Measurements from ENCODE around the gene TBX10. TPM values are rescaled to one million over a fixed set of nuclear protein-coding genes. Genes with fewer than 3 reads are reported as not detected.
"Not testable (repeated sequence)": the region's sequence is repeated elsewhere in the genome, so short reads cannot be mapped to it uniquely, and the experiment has no call there.

Gene TBX10
- not detected for total RNA-seq

DNA sequence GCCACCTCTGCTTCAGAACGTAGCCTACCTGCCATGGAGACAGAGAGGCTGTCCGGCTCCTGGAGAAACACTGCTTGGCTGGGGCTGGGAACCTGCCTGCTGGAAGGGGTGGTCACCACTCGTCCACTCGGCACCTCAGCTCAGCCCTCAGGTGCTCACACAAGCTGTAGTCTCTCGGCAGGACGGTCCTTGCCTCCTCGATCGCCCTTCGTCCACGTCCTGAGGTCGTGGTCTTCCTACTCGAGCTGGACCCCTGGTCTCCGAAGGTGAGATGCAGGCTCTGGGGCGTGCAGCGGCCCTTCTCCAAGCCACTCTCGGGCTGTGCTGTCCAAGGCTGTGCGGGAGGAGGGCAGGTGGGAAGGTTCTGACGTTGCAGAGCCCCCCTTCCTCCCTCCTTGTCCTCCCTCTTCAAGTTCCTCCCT, at the start of gene TBX10:
Gene TBX10 (minus strand): TSS at position 326 of the 422 bp plus-strand sequence. CDS start 291 bp downstream, at position 35.
- DNase-seq (ENCODE audit: low spot score in 2 of 2) (no peak), ATAC-seq (no peak)
- Mint-ChIP-seq H3K9me3 (no peaks in the 10 kb centered on the region), H3K27ac (no peak within 1 kb of the TSS), H3K36me3 (no peaks in the 10 kb centered on the region)

DNA sequence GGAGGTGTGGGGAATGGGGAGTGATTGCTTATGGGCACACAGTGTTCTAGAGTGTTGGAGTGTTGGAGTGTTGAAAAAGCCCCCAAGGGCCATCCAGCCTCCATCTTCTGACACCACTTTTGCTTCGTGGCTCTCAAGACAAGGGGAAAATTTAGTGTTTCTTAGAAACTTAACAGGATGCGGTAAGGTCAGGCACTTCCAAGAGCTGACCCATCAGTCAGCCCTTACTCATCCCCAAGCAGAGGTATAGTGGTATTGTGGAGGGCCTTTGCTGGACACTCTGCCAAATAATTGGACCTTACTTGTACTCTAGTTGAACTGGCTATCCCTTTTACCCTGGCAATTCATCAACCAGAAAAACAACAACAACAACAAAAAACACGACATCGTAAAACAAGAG, 49.6 kb upstream of the TBX10 start:
- DNase-seq (ENCODE audit: low spot score in 2 of 2): no peak
- Mint-ChIP-seq H3K9me3 (no peaks in the 10 kb centered on the region), H3K27ac (no peak overlapping the region), H3K36me3 (no peaks in the 10 kb centered on the region)
- ATAC-seq: peak in 1 of 2 donors; percentile 39

DNA sequence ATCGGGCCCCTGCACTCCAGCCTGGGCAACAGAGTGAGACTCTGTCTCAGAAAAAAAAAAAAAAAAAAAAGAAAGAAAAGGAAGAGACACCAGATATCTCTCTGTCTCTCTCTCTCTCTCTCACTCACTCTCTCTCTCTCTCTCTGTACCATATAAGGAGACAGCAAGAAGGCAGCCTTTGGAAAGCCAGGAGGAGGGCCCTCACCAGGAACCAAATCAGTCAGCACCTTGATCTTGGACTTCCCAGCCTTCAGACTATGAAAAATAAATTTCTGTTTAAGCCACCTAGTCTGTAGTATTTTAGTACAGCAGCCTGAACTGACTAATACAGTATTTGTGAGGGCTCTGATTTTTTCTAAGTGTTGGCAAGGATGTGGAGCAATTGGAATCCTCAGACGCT, 48.4 kb upstream of the TBX10 start:
- ATAC-seq (peak in 1 of 2 donors; percentile 64), DNase-seq (ENCODE audit: low spot score in 2 of 2) (no peak)
- Mint-ChIP-seq H3K27ac (no peak overlapping the region), H3K36me3 (no peaks in the 10 kb centered on the region), H3K9me3 (no peaks in the 10 kb centered on the region)

DNA sequence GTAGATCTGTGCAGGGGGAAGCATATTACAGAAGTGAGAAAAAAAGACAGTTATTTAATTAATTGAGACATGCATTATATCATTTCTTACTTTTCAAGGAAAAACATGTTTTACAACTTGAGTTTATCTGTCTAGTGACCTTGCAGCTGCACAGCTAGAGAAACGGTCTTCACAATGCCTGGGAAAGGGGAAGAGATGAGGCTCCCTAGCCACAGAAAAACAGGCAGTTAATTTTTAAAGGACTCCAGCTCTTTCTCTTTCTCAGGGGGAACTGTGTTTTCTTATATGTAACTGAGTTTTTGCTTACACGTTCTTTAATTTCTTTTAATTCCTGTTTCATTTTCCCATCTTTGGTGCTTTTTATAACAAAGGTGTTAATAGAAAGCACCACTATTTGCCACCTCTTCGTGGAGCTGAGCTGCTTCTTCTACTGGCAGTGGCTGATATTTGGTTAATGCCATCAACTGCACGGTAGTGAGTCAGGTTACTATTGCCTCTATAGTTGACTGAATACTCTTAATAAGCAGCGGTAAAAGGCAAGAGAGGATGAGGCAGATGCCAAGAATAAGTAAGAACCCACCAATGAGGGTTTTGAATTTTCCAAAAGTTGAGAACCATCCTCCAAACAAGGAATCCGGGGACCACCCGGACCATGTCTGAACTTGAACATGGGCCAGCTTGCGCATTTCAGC, 46.2 kb upstream of the TBX10 start:
- not testable (repeated sequence) for H3K27ac Mint-ChIP-seq; H3K9me3 Mint-ChIP-seq; ATAC-seq; DNase-seq (ENCODE audit: low spot score in 2 of 2); H3K36me3 Mint-ChIP-seq

DNA sequence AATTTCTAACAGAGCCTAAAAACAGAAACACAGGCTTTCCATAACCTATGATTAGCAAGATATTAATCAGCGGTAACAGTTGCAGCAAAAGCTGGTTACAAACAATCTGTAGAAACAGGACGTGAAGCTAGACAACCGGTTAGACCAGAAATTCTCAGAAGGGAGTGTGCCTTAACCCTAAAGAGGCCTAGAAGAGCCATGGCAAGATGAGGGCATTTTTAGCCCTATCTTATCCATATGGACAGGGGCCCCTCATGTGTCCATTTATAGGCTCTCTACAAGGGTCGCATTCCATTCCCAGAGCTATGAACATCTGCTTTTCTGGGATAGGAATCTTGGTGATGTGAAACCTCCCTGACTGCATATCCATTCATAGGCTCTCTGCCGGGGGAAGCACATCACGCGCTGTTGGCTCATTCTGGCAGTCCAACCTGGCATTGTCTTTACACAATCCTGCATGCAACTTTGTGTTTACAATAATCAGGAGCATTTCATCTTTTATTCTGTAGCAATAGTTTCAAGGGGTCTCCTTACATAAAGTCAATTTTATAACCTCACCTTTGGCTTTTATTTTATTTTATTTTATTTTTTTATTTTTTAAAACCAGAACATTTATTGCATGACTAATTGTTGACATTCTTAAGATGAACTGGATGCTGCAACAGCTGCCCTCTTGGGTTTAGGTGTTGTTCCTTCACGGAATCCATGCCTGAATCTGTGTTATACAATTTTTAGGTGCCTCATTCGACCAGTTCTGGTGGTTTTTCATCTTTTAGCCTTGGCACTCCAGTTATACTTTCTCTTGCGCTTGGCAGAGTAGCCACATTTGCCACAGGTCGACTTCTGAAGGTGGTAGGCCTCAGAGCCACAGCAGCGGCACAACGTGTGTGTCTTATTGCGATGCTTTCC, 42.8 kb upstream of the TBX10 start:
- H3K9me3 Mint-ChIP-seq, H3K27ac Mint-ChIP-seq, ATAC-seq: not testable (repeated sequence)

DNA sequence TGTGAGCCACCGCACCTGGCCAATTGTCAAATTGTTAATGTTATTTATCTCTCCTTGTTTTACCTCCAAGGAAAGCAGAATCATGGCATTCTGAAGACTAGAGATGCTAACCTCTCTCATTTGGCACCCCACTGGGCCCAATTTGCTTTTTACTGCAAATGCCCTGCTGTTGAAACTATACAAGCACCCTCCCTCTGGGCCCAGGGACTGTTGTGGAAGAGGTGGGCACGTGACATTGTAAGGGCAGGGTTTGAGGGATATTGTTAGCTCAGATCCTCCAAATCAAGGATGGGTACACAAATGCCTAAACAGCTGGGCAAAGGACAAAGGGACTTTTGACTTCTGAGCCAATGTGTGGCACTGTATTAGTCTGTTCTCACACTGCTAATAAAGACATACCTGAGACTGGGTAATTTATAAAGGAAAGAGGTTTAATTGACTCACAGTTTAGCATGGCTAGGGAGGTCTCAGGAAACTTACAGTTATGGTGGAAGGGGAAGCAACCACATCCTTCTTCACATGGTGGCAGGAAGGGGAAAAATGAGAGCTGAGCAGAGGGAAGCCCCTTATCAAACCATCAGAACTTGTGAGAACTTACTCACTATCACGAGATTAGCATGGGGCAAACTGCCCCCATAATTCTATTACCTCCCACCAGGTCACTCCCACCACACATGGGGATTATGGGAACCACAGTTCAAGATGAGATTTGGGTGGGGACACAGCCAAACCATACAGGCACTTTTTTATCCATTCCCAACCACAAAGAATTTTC, 41.3 kb upstream of the TBX10 start:
- no peak overlapping the region for H3K27ac Mint-ChIP-seq
- DNase-seq (ENCODE audit: low spot score in 2 of 2) (no peak), ATAC-seq (no peak)
- H3K9me3 Mint-ChIP-seq: peaks cover 0 to 9% of the 10 kb centered on the region in 2 donors
- peaks cover 0 to 5% of the 10 kb centered on the region in 2 donors for H3K36me3 Mint-ChIP-seq

More for the DNA sequence above, 42.8 kb upstream of the TBX10 start:
- not testable (repeated sequence) for DNase-seq (ENCODE audit: low spot score in 2 of 2); H3K36me3 Mint-ChIP-seq

DNA sequence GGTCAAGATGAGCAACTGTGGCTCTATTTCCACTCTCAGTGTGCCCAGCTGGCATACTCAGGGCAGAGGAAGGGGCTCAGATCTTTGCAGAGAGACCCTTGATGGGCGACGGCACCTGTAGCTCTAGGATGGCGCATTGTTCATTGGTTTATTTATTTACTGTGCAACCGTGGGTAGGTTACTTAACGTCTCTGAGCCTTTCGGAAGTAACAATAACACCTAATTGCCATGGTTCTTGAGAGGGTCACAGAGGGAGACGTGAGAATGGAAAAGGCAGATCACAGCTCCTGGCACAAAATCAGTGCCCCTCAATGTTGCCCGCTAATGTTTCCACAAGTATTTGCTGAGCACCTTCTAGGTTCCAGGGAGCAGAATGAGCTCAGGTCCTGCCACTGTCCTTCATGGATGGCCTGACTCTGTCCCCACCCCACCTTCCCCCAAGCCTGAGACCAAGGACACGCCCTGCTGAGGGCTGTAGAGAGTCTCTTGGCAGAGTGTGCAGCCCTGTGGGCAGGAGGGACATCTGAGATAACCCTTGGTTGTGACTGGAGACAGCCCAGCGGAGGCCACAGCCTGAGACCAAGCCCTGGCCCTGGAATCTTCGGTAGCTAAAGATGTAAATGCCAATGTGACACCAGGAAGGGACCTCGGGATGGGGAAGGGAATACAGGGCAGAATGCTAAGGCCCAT, 35.6 kb upstream of the TBX10 start:
- ATAC-seq (no peak), DNase-seq (ENCODE audit: low spot score in 2 of 2) (no peak)
- Mint-ChIP-seq H3K27ac (no peak overlapping the region), H3K36me3 (no peaks in the 10 kb centered on the region), H3K9me3 (peaks cover 0 to 6% of the 10 kb centered on the region in 2 donors)

DNA sequence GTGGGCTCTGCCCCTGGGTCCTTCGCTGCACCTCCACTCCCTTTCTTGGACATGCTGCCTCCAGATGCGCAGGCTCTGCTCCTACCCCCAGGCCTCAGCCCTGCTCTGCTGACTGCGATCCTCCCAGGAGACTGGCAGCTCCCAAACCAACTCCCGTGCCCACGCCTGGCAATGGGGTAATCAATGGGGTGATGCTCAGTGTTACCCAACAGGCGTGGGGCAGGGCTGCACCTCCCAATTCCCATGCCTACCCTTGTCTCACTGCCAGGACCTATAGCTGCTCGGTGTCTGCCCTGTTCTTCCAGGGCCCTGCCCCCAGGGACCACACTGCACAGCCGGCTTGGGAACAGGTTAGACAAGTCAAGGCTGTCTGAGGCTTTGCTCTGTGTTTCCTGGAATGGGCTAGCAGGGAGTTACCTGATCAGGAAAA, 34.9 kb upstream of the TBX10 start, which contains the start of gene ALDH3B2:
Gene ALDH3B2 (minus strand): TSS at position 182 of the 430 bp plus-strand sequence. CDS start 7,688 bp downstream, outside the sequence.
- ATAC-seq (no peak), DNase-seq (ENCODE audit: low spot score in 2 of 2) (peak in 1 of 2 donors; percentile 37)
- Mint-ChIP-seq H3K9me3 (peaks cover 0 to 6% of the 10 kb centered on the region in 2 donors), H3K36me3 (no peaks in the 10 kb centered on the region), H3K27ac (no peak within 1 kb of the TSS)

DNA sequence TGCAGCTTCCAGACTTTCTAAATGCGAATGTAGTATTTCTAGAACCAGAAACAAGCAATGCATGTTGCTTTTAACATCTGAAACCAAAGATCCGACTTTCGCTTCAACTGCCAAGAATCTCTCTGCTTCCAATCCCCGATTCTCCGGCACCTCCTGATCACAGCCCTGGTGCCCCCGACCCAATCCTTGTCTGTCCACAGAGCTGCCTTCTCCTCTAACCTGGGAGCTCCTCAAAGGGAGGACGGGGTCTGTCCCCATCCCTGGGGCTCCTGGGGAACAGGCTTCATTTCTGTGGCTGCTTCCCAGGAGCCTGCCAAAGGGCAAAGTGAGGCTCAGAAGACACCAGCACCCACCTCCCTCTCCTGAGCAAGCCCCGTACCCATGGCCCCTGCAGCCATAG, 34.3 kb upstream of the TBX10 start:
- ATAC-seq: no peak

DNA sequence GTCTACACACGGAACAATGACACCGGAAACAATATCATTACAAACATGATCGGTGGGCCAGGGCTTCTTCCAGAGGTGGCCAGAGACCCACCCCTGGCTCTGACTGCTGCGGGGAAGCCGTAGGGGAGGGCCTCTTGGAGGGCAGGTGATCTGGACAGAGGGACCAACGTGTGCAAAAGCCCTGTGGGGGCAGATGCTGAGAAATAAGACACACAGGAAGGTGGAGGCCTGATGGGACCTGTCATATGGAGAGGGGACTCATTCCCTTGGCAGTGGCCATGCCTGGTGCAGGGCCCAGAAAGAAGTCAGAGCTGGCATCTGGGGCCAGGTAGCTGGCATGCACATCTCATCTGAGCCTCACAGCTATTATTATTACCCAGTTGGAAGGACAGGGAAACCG, 33.8 kb upstream of the TBX10 start:
- peaks cover 0 to 6% of the 10 kb centered on the region in 2 donors for H3K9me3 Mint-ChIP-seq
- H3K27ac Mint-ChIP-seq: no peak overlapping the region
- H3K36me3 Mint-ChIP-seq: no peaks in the 10 kb centered on the region
- no peak for ATAC-seq
- DNase-seq (ENCODE audit: low spot score in 2 of 2): no peak

More for the DNA sequence above, 34.3 kb upstream of the TBX10 start:
- peaks cover 0 to 6% of the 10 kb centered on the region in 2 donors for H3K9me3 Mint-ChIP-seq
- no peaks in the 10 kb centered on the region for H3K36me3 Mint-ChIP-seq
- no peak overlapping the region for H3K27ac Mint-ChIP-seq
- peak in 1 of 2 donors; percentile 30 for DNase-seq (ENCODE audit: low spot score in 2 of 2)

DNA sequence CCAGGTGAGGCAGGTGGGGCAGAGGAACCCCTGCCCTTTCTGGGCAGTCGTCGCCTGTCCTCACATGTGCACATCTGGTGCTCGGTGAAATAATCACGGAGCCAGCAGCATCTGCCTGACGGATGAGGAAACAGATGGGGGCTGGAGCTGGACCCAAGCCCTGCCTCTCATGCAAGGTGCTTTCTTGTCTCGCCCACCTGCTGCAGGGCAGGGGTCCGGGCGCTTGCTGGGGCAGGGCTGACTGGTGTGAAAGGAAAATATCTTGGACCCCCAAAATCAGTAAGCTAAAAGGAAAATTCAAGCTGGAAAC, 31.6 kb upstream of the TBX10 start:
- Mint-ChIP-seq H3K9me3 (peaks cover 0 to 1% of the 10 kb centered on the region in 2 donors), H3K27ac (no peak overlapping the region), H3K36me3 (no peaks in the 10 kb centered on the region)
- ATAC-seq: no peak
- no peak for DNase-seq (ENCODE audit: low spot score in 2 of 2)

DNA sequence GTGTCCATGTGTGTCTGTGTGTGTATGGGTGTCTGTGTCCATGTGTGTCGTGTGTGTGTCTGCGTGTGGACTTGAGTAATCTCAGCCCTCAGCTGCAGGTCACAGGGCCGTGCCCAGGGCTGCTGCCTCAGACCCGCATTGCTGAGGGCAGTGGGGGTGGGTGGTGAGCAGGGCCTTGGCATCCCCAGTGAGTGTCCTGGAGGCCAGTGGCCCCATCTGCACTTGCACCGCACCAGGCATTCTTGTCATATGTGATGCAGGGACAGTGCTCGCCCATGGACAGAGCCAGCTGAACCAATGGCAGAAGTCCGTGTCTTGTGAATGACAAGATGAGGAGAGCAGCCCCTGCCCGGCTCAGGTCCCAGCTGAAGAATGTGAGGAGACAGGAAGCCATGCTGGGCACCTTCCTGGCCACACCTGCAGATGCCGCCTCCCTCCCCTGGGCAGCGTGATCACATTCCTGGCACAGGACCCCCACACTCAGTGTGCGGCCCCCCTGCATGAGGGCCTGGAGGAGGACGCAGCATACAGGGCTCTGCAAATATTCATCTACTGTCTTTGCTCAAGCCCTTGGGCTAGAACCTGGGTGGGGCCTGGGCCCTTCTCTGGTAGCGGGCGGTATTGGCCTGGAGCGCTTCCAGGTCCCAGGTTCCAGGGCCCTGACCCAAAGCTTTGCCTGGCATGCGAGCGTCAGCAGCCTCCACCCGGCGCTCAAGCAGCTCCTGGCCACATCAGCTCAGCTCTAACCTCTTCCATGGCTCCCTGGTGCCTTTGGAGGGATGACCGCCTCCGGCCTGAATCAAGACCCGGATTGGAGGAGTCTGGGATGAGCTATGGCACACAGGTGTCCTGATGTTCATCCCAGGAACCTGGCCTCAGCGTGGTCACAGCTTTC, 31.0 kb upstream of the TBX10 start:
- DNase-seq (ENCODE audit: low spot score in 2 of 2) (peak in 1 of 2 donors; percentile 48), ATAC-seq (no peak)
- Mint-ChIP-seq H3K36me3 (no peaks in the 10 kb centered on the region), H3K9me3 (no peaks in the 10 kb centered on the region), H3K27ac (no peak overlapping the region)

DNA sequence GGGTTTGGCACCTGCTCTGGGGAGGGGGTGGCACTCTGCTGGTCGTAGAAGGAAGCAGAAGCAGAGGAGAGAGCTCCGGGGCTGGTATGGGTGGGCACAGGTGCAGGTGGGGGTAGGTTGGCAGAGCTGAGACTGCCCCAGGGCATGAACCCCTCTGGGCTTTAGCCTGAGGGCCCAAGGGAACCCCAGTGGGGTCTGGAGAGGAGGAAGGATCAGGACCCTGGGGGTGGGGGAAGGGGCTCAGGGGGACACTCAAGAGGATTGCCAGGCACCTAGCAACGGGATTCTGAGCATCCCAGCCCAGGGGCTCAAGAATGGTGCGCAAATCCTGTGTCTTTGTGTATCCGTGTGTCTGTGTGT, 28.6 kb upstream of the TBX10 start:
- ATAC-seq (no peak), DNase-seq (ENCODE audit: low spot score in 2 of 2) (no peak)
- no peaks in the 10 kb centered on the region for H3K36me3 Mint-ChIP-seq
- H3K9me3 Mint-ChIP-seq: no peaks in the 10 kb centered on the region
- H3K27ac Mint-ChIP-seq: no peak overlapping the region

DNA sequence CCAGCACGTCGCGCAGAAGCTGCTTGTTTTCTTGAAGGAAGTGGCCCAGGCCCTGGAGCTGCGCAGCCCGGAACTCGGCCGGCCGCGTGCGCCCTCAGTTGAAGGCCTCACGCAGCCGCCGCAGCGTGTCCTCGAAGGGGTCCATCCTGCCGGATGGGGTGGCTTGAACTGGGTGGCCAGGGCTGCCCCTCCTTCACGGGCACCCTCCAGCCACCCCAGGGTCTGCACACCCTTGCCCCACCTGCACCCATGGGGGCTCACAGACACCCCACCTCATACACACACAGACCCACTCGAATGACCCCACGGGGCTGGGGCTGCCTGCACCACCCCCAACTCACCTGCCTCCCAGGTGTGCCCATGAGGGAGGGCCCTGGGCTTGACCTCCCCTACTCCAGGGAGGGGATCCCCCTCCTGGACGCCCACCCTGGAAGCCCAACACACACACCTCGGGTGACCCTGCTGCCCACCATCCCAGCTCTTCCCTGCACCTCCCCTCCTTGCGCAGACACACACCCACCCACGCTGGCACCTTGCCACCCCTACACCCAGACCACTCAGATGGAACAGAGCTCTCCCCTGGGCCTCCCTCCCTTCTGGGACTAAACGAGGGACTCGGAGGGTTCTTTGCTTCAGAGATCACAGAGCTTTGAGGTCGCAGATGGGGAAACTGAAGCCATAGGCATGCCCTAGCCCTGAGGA, 28.1 kb upstream of the TBX10 start:
- Mint-ChIP-seq H3K36me3 (no peaks in the 10 kb centered on the region), H3K27ac (no peak overlapping the region), H3K9me3 (no peaks in the 10 kb centered on the region)
- DNase-seq (ENCODE audit: low spot score in 2 of 2): no peak
- no peak for ATAC-seq

Data from activated naive CD4-positive, alpha-beta T cell treated with anti-CD3 and anti-CD28 coated beads, Interleukin-2, amount 50 U/mL, for 72 hours (primary cell).